Measurements from ENCODE around the gene GNA12. TPM values are rescaled to one million over a fixed set of nuclear protein-coding genes. Genes with fewer than 3 reads are reported as not detected.

Gene GNA12
- total and polyA plus RNA-seq, 2 of the 4 experiments (the other 2 are of a cell fraction): 14.3 to 93.9 TPM

DNA sequence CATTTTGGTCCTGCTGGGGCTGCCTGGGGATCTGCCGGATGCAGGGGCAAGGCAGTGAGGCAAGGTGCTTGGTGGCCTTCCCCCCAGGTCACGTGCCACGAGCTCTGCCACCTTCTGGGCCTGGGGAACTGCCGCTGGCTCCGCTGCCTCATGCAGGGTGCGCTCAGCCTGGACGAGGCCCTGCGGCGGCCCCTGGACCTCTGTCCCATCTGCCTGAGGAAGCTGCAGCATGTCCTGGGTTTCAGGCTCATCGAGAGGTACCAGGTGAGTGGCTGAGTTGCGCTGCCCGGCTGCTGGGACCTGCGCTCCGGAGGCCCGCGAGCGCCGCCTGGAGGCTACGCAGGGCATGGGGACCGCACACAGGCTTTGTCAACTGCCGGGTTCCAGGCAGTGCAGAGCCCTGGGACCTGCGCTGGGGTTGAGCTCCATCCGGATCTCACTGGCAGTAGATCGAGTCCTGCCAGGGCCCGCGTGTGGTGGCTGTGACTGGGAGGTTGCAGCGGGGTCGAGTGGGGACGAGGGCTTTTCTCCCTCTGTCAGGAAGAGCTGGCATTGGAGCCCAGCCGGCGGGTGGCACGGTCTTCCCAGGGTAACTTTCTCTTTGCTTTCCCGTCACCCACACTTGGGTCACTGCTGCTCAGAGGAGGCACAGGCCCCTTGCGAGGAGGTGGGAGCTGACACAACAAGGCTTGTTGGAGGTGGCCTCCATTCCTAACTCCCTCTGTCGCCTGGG is 134.4 kb downstream of the GNA12 start:
- intact Hi-C loops (cut with micrococcal nuclease): no loop called here
- BruUV-seq (replicated peaks): no TSS peak
- H2BK5ac ChIP-seq (ENCODE audit: low read depth, low read length, poor library complexity, severe bottlenecking): no peak overlapping the region
- DNase-seq: peak; percentile 27
- H4K8ac ChIP-seq (ENCODE audit: low read depth in 2 of 2, low read length in 2 of 2): no peak overlapping the region
- no peak overlapping the region for H4K91ac ChIP-seq (ENCODE audit: insufficient read depth, low read depth, low read length)
- no peak overlapping the region for H3K4ac ChIP-seq (ENCODE audit: low read depth, low read length)
- H3K9me1 ChIP-seq (ENCODE audit: insufficient read depth, low read length): no peaks in the 10 kb centered on the region
- ChIA-PET CTCF (interaction anchor here (1.2 kb wide), 1 partner anchor 20 kb away, joined by 3 read pairs; no protein-coding TSS in a partner anchor), POLR2A (ENCODE audit: unreplicated experiment) (no interaction called here)
- dilution Hi-C loops (cut with HindIII; ENCODE audit: low sequenced_read_pairs, unreplicated experiment): no loop called here
- H3K27me3 ChIP-seq (ENCODE audit: control insufficient read depth, insufficient read depth, low read length): no peaks in the 10 kb centered on the region
- no peak overlapping the region for H3K23ac ChIP-seq (ENCODE audit: low read depth, low read length)
- peaks cover 4% of the 10 kb centered on the region; the same call in 1 of the 2 replicates for H3K9me3 ChIP-seq (ENCODE audit: control insufficient read depth, insufficient read depth, low read length)
- H3K18ac ChIP-seq (ENCODE audit: low read depth, low read length): no peak overlapping the region
- H2BK15ac ChIP-seq (ENCODE audit: low read depth, low read length): no peak overlapping the region
- 46% methylated on average over 31 of the region's 35 CpGs; no CpG with 5 or more reads in 1 of the 2 experiments for WGBS, 2 experiments (ENCODE audit: extremely low coverage in 2 of 2, insufficient read length in 1 of 2)
- H3K36me3 ChIP-seq (ENCODE audit: control insufficient read depth, insufficient read depth, low read length): peaks cover 3% of the 10 kb centered on the region
- H4K20me1 ChIP-seq (ENCODE audit: insufficient read depth, low read length): no peaks in the 10 kb centered on the region; the same call in 1 of the 2 replicates
- H3K27ac ChIP-seq (ENCODE audit: insufficient read depth, low read length): no peak overlapping the region
- TF ChIP-seq, protein P1, sequence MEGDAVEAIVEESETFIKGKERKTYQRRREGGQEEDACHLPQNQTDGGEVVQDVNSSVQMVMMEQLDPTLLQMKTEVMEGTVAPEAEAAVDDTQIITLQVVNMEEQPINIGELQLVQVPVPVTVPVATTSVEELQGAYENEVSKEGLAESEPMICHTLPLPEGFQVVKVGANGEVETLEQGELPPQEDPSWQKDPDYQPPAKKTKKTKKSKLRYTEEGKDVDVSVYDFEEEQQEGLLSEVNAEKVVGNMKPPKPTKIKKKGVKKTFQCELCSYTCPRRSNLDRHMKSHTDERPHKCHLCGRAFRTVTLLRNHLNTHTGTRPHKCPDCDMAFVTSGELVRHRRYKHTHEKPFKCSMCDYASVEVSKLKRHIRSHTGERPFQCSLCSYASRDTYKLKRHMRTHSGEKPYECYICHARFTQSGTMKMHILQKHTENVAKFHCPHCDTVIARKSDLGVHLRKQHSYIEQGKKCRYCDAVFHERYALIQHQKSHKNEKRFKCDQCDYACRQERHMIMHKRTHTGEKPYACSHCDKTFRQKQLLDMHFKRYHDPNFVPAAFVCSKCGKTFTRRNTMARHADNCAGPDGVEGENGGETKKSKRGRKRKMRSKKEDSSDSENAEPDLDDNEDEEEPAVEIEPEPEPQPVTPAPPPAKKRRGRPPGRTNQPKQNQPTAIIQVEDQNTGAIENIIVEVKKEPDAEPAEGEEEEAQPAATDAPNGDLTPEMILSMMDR (conservative IDR thresholded peaks at IDR 0.05; ENCODE audit: low read depth, low read length): peak; percentile 66
- TF ChIP-seq SMC3 (IDR thresholded peaks at IDR 0.05; ENCODE audit: low read depth, low read length) (peak; percentile 62), RAD21 (IDR thresholded peaks at IDR 0.05; ENCODE audit: low read length) (peak; percentile 67), POLR2A (IDR thresholded peaks at IDR 0.05; ENCODE audit: low read depth, low read length) (no peak), MXI1 (IDR thresholded peaks at IDR 0.05; ENCODE audit: borderline replicate concordance, low read depth, low read length) (no peak)
- no peak overlapping the region for H2BK120ac ChIP-seq (ENCODE audit: low read depth, low read length)
- H3K4me2 ChIP-seq (ENCODE audit: low read depth, low read length): no peak overlapping the region
- no peak overlapping the region for H3K14ac ChIP-seq (replicated peaks; ENCODE audit: low read depth, low read length)
- no peak overlapping the region for H3K56ac ChIP-seq (ENCODE audit: extremely low read depth, insufficient read depth, low read length)
- H2AFZ ChIP-seq (replicated peaks; ENCODE audit: low read length, poor library complexity): peak overlapping the region; percentile 43
- no peaks in the 10 kb centered on the region; a peak in 1 of 4 replicates for H3K79me1 ChIP-seq (ENCODE audit: low read depth in 1 of 2, low read length in 2 of 2)
- ATAC-seq (ENCODE audit: low read depth): peak; percentile 79
- no peak overlapping the region for H4K5ac ChIP-seq (ENCODE audit: low read depth, low read length)
- no peak overlapping the region for H2BK20ac ChIP-seq (ENCODE audit: low read depth, low read length)
- H2AK9ac ChIP-seq (replicated peaks; ENCODE audit: low read depth, low read length, poor library complexity): peak overlapping the region; percentile 88
- no peak overlapping the region for H3K9ac ChIP-seq (ENCODE audit: low read depth, low read length)
- in situ Hi-C loops (cut with MboI; ENCODE audit: low sequenced_read_pairs): no loop called here
- no peaks in the 10 kb centered on the region for H3K4me1 ChIP-seq (ENCODE audit: control insufficient read depth, insufficient read depth, low read length)
- no peak overlapping the region for H3K4me3 ChIP-seq (ENCODE audit: insufficient read depth, low read depth, low read length)
- H2AK5ac ChIP-seq (ENCODE audit: low read depth, low read length): no peak overlapping the region

Measured in IMR-90 (cell line).